OCI-LY3 (cell line): ENCODE data around the gene ASB6.

Experiments
- H2AFZ ChIP-seq: fragments of 200-600, 300-600 bp; shearing (Covaris generic); 2 replicates; pipeline ENCODE4 v1.6.0; 2014; ENCODE audit warnings: antibody characterized with exemption, low read depth, low read length
- H3K27ac ChIP-seq: fragments of 200-600, 300-600 bp; sonication (generic); 2 replicates; pipeline ENCODE4 v1.5.1; 2014; ENCODE audit warnings: mild to moderate bottlenecking, low read length, moderate library complexity, mixed read lengths
- H3K27me3 ChIP-seq: fragments of 200-600, 300-600 bp; sonication (generic); 2 replicates; pipeline ENCODE4 v1.6.1; 2014; ENCODE audit warnings: low read depth, low read length, mixed read lengths
- H3K36me3 ChIP-seq: fragments of 200-600, 300-600 bp; sonication (generic); replicated peaks from 2 replicates; pipeline ENCODE3; 2014; ENCODE audit warnings: low read depth, low read length, mixed read lengths
- H3K4me1 ChIP-seq: fragments of 300-600, 200-600 bp; sonication (generic); 2 replicates; pipeline ENCODE4 v1.6.1; 2014; ENCODE audit warnings: low read length, mixed read lengths
- H3K4me2 ChIP-seq: fragments of 200-600, 300-600 bp; sonication (generic); 2 replicates; pipeline ENCODE4 v1.6.1; 2014; ENCODE audit warnings: low read length, mixed read lengths
- H3K4me3 ChIP-seq: fragments of 300-600, 200-600 bp; sonication (generic); 2 replicates; pipeline ENCODE4 v1.5.1; 2014; ENCODE audit warnings: antibody characterized with exemption, mild to moderate bottlenecking, low read length, moderate library complexity
- H3K79me2 ChIP-seq: fragments of 300-600, 200-600 bp; shearing (Covaris generic); 2 replicates; pipeline ENCODE4 v1.6.1; 2014; ENCODE audit warnings: mild to moderate bottlenecking, low read length, mixed read lengths
- H3K9ac ChIP-seq: fragments of 300-600, 200-600 bp; shearing (Covaris generic); 2 replicates; pipeline ENCODE4 v1.6.0; 2014; ENCODE audit warnings: mild to moderate bottlenecking, low read length, moderate library complexity
- H3K9me3 ChIP-seq: fragments of 200-600, 300-600 bp; shearing (Covaris generic); 2 replicates; pipeline ENCODE4 v1.6.1; 2014; ENCODE audit warnings: low read length, mixed read lengths; ENCODE audit not compliant: insufficient read depth
- H4K20me1 ChIP-seq: fragments of 200-600, 300-600 bp; sonication (generic); 2 replicates; pipeline ENCODE4 v1.6.1; 2016; ENCODE audit warnings: low read length, mixed read lengths; ENCODE audit not compliant: insufficient read depth
- EZH2phosphoT487 ChIP-seq: fragments of 200-600 bp; shearing (Covaris generic); IDR thresholded peaks from 2 replicates; pipeline ENCODE4 v1.6.1; 2018; ENCODE audit warnings: antibody characterized with exemption, mixed run types, low read depth
- TF ChIP-seq, protein P1 (sequence below): fragments of 200-600, 300-600 bp; sonication (generic); IDR thresholded peaks from 2 replicates; pipeline ENCODE4 v1.5.1; 2014; ENCODE audit warnings: antibody characterized with exemption, low read length, low read depth

ASB6 gene

DNA sequence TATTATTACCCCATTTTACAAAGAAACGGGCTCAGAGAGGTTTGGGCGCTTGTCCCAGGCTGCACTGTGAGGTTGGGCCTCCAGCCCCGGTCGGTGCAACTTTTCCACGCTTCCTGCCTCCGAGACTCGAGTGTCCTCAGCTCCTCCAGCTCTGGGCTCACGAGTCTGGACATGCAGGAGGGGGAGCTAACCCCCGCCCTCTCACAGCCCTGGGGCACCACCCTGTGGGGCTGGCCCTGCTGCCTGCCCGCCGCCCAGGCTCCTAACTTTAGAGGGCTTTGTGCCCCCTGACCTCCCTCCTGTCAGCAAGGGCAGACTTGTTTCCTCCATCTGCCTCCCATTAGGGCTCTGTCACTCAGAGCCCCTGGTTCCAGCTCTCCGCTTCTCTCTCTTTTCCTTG is 4.3 kb upstream of the ASB6 start:
- Histone ChIP-seq H3K9me3 (no peaks in the 10 kb centered on the region), H4K20me1 (no peaks in the 10 kb centered on the region), H3K4me1 (0 out of 2 replicates have a peak, but pooled peaks cover under 1% of the 10 kb centered on the region), H3K4me2 (no peak overlapping the region), H3K27me3 (no peaks in the 10 kb centered on the region), H3K4me3 (no peak overlapping the region), H3K79me2 (peaks cover 7% of the 10 kb centered on the region), H2AFZ (no peak overlapping the region), H3K36me3 (no peaks in the 10 kb centered on the region), H3K27ac (no peak overlapping the region), H3K9ac (no peak overlapping the region)
- no peak for TF ChIP-seq EZH2phosphoT487
- TF ChIP-seq, protein P1, sequence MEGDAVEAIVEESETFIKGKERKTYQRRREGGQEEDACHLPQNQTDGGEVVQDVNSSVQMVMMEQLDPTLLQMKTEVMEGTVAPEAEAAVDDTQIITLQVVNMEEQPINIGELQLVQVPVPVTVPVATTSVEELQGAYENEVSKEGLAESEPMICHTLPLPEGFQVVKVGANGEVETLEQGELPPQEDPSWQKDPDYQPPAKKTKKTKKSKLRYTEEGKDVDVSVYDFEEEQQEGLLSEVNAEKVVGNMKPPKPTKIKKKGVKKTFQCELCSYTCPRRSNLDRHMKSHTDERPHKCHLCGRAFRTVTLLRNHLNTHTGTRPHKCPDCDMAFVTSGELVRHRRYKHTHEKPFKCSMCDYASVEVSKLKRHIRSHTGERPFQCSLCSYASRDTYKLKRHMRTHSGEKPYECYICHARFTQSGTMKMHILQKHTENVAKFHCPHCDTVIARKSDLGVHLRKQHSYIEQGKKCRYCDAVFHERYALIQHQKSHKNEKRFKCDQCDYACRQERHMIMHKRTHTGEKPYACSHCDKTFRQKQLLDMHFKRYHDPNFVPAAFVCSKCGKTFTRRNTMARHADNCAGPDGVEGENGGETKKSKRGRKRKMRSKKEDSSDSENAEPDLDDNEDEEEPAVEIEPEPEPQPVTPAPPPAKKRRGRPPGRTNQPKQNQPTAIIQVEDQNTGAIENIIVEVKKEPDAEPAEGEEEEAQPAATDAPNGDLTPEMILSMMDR = no peak

DNA sequence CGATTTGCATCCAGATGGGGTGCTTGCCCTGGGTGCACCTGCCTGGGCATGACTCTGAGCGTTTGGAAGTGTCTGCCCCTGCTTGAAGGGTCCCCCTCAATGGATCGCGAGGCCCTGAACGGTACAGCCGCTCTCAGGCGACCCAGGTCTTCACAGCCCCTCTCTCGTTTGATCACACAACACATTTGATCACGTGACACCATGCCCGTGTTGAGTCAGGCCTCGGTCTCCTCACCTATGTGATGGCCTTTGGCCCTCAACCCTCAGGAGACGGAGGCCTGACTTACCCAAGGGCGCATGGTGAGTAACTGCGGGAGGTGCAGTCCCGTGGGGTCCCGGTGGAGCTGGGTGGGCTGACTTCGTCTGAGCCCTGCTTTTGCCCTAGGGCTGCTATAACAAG is 3.0 kb upstream of the ASB6 start:
- H3K36me3 ChIP-seq = no peaks in the 10 kb centered on the region
- no peak overlapping the region for H3K4me2 ChIP-seq
- peaks cover 13% of the 10 kb centered on the region for H3K4me1 ChIP-seq
- no peaks in the 10 kb centered on the region for H3K27me3 ChIP-seq
- H3K9me3 ChIP-seq = no peaks in the 10 kb centered on the region
- H3K4me3 ChIP-seq = no peak overlapping the region
- no peak overlapping the region for H3K9ac ChIP-seq
- no peak for TF ChIP-seq EZH2phosphoT487
- TF ChIP-seq, protein P1 = no peak
- H3K79me2 ChIP-seq = peaks cover 21% of the 10 kb centered on the region
- H2AFZ ChIP-seq = no peak overlapping the region
- H4K20me1 ChIP-seq = 0 out of 2 replicates have a peak, but pooled peaks cover 3% of the 10 kb centered on the region
- no peak overlapping the region for H3K27ac ChIP-seq

DNA sequence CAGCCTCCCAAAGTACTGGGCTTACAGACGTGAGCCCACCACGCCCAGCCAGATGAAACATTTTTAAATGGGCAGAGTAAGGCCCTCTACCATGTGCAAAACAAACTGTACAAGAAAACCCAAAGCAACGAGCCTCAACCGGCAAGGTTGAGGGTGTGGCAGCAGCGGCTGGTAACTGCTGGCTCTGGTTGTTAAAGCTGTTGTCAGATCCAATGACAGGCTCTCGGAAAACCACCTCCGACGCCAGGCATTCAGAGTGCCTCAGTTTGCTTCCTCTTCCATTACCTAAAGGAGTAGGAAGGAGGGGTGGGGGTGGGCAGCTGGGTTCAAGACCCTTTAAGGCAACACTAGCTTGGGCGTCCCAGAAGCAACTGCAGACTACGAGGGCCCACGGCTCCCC is 2.4 kb upstream of the ASB6 start:
- H4K20me1 ChIP-seq = 0 out of 2 replicates have a peak, but pooled peaks cover 3% of the 10 kb centered on the region
- H3K9ac ChIP-seq = no peak overlapping the region
- H3K4me1 ChIP-seq = peaks cover 13% of the 10 kb centered on the region
- no peaks in the 10 kb centered on the region for H3K27me3 ChIP-seq
- TF ChIP-seq, protein P1 = no peak
- no peak for TF ChIP-seq EZH2phosphoT487
- no peak overlapping the region for H2AFZ ChIP-seq
- peaks cover 23% of the 10 kb centered on the region for H3K79me2 ChIP-seq
- H3K4me2 ChIP-seq = no peak overlapping the region
- no peaks in the 10 kb centered on the region for H3K36me3 ChIP-seq
- no peak overlapping the region for H3K27ac ChIP-seq
- H3K4me3 ChIP-seq = no peak overlapping the region
- no peaks in the 10 kb centered on the region for H3K9me3 ChIP-seq

DNA sequence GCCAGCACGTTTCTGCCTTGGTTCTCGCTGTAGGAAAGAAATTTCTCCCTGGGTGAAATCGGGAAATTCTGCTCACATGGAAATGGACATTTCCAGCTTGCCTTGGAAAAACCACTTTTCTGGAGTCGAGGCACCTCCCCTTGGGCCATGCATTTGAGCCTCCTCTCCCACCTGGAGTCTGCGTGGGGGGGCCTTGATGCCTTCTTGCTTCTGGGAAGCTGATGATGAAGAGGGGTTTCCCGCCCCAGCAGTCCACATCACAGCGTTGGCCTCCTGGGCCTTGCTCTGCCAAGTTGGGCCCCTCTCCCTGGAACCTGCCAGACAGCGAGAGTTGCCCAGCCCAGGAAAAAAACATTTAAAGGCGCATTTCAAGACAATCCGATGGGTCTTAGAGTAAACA is 1.8 kb upstream of the ASB6 start:
- H3K27me3 ChIP-seq = no peaks in the 10 kb centered on the region
- peaks cover 13% of the 10 kb centered on the region for H3K4me1 ChIP-seq
- H3K79me2 ChIP-seq = peaks cover 23% of the 10 kb centered on the region
- H2AFZ ChIP-seq = no peak overlapping the region
- TF ChIP-seq EZH2phosphoT487 = no peak
- TF ChIP-seq, protein P1 = no peak
- H3K4me2 ChIP-seq = no peak overlapping the region
- H4K20me1 ChIP-seq = 0 out of 2 replicates have a peak, but pooled peaks cover 3% of the 10 kb centered on the region
- H3K27ac ChIP-seq = no peak overlapping the region
- peaks cover 4% of the 10 kb centered on the region for H3K36me3 ChIP-seq
- no peaks in the 10 kb centered on the region for H3K9me3 ChIP-seq
- H3K4me3 ChIP-seq = no peak overlapping the region
- no peak overlapping the region for H3K9ac ChIP-seq
